Measurements from ENCODE around the gene FSIP1. TPM values are rescaled to one million over a fixed set of nuclear protein-coding genes. Genes with fewer than 3 reads are reported as not detected.

FSIP1 gene
- total RNA-seq, 1 donor from 2014 or later, result 0.53 TPM

DNA sequence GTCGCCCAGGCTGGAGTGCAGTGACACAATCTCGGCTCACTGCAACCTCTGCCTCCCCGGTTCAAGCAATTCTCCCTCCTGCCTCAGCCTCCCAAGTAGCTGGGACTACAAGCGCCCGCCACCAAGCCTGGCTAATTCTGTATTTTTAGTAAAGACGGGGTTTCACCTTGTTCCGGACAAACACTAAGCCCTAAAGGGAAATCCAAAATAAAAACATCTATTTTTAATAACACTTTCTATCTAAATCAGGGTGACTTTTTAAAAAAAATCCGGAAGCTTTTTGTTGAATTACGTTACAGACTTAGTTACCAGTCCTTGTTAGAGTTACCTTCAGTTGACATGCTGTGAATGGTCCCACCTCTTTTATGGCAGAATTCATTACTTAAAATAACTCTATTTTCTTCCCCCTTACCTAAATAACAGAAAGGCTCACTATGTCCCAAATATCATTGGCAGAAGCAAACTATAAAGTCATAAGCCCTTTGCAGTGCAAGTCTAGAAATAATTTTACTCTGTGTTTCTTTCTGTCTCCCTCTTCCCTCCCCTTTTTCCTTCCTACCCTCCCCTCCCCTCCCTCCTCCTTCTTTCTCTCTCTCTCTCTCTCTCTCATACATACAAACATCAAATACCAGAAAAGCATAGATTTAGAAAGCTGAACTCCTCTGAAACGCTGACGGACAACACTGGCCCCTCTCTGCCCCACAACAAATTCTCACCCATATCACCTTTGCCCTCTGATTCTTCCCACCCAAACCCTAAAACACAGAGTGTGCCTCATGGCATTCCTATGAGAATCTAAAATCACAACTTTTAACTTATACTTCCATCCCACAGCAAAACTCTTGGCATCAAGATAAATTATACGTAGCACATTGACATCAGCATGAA lies 183.4 kb downstream of the FSIP1 start:
- intact Hi-C loops (cut with micrococcal nuclease), result no loop called here
- TF ChIP-seq, protein P1, sequence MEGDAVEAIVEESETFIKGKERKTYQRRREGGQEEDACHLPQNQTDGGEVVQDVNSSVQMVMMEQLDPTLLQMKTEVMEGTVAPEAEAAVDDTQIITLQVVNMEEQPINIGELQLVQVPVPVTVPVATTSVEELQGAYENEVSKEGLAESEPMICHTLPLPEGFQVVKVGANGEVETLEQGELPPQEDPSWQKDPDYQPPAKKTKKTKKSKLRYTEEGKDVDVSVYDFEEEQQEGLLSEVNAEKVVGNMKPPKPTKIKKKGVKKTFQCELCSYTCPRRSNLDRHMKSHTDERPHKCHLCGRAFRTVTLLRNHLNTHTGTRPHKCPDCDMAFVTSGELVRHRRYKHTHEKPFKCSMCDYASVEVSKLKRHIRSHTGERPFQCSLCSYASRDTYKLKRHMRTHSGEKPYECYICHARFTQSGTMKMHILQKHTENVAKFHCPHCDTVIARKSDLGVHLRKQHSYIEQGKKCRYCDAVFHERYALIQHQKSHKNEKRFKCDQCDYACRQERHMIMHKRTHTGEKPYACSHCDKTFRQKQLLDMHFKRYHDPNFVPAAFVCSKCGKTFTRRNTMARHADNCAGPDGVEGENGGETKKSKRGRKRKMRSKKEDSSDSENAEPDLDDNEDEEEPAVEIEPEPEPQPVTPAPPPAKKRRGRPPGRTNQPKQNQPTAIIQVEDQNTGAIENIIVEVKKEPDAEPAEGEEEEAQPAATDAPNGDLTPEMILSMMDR (IDR thresholded peaks at IDR 0.05), result no peak
- Mint-ChIP-seq H3K9me3 (no peaks in the 10 kb centered on the region), H3K27ac (no peak overlapping the region), H3K4me1 (no peaks in the 10 kb centered on the region), H3K36me3 (ENCODE audit: low read depth) (no peaks in the 10 kb centered on the region), H3K4me3 (no peak overlapping the region), H3K27me3 (peaks cover 1% of the 10 kb centered on the region)
- ChIA-PET CTCF (no interaction called here), POLR2A (no interaction called here)
- DNase-seq, result no peak
- no peak for ATAC-seq (ENCODE audit: low read depth)

DNA sequence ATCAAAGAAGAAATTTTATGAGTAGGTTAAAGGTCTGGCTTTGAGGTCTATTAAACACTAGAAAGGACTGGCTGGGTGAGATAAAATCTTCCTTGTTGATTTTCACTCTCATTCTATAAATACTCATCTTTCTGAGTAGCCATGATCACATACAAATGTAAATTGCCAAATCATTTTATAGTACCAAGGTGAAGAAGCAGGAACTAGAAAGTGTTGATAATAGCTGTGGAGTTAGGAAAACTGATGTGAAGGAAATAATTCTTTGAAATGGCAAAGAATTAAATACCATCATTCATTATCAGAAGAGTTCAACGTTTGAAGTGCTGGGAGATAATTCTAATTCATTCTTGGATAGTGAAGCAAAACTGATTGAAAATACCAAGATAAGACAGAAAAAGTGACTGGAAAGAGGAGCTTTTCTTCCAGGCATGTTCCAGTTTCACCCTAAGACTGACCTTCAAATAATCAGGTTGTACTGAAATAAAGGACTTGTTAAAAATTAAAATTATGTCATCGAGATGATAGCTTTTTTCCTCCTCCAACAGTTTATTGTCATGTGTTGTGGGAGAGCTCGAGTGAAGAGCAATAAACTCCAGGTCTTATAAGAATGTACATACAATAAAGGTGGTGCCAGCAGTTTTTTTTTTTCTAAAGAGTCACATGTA lies 184.3 kb downstream of the FSIP1 start:
- no peak for ATAC-seq (ENCODE audit: low read depth)
- POLR2A ChIA-PET, result no interaction called here
- Mint-ChIP-seq H3K9me3 (no peaks in the 10 kb centered on the region), H3K4me3 (no peak overlapping the region), H3K27ac (no peak overlapping the region), H3K4me1 (no peaks in the 10 kb centered on the region), H3K36me3 (ENCODE audit: low read depth) (no peaks in the 10 kb centered on the region), H3K27me3 (peaks cover 1% of the 10 kb centered on the region)
- CTCF ChIA-PET, result no interaction called here
- no peak for DNase-seq
- TF ChIP-seq, protein P1 (IDR thresholded peaks at IDR 0.05), result no peak
- intact Hi-C loops (cut with micrococcal nuclease), result no loop called here

DNA sequence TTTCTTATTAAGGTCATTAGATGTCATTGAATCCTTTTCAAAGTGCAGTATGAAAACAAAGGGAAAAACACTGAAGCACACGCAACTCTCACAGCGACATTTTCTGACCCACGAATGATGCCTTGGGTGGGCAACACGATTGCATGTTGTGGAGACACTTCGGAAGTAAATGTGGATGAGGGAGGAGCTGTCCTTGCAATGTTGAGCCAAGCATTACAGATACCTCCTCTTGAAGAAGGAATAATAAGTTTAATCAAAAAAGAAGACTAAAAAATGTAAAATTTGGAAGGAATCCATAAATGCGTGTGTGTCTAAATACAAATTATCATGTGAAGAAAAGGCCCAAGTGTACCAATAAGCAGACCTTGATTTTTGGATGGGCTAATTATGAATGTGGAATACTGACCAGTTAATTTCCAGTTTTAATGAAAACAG lies 184.9 kb downstream of the FSIP1 start:
- Mint-ChIP-seq H3K27me3 (peaks cover 1% of the 10 kb centered on the region), H3K9me3 (no peaks in the 10 kb centered on the region), H3K36me3 (ENCODE audit: low read depth) (no peaks in the 10 kb centered on the region), H3K4me3 (no peak overlapping the region), H3K4me1 (no peaks in the 10 kb centered on the region), H3K27ac (no peak overlapping the region)
- intact Hi-C loops (cut with micrococcal nuclease), result no loop called here
- DNase-seq, result no peak
- ChIA-PET CTCF (no interaction called here), POLR2A (no interaction called here)
- TF ChIP-seq, protein P1 (IDR thresholded peaks at IDR 0.05), result no peak
- no peak for ATAC-seq (ENCODE audit: low read depth)

DNA sequence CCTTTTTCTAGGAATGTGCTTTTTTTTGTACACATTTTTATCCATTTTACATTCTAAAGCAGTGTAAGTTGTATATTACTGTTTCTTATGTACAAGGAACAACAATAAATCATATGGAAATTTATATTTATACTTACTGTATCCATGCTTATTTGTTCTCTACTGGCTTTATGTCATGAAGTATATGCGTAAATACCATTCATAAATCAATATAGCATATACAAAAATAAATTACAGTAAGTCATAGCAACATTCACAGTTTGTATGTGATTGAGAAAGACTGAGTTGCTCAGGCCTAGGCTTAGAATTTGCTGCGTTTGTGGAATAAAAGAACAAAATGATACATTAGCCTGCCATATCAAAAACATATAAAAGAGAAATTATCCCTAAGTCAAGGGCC lies 185.3 kb downstream of the FSIP1 start:
- H3K27ac Mint-ChIP-seq, result no peak overlapping the region
- ChIA-PET CTCF (no interaction called here), POLR2A (no interaction called here)
- TF ChIP-seq, protein P1 (IDR thresholded peaks at IDR 0.05), result no peak
- DNase-seq, result no peak
- H3K4me1 Mint-ChIP-seq, result no peaks in the 10 kb centered on the region
- H3K36me3 Mint-ChIP-seq (ENCODE audit: low read depth), result no peaks in the 10 kb centered on the region
- peaks cover 1% of the 10 kb centered on the region for H3K27me3 Mint-ChIP-seq
- no peak overlapping the region for H3K4me3 Mint-ChIP-seq
- intact Hi-C loops (cut with micrococcal nuclease), result no loop called here
- no peaks in the 10 kb centered on the region for H3K9me3 Mint-ChIP-seq
- no peak for ATAC-seq (ENCODE audit: low read depth)

DNA sequence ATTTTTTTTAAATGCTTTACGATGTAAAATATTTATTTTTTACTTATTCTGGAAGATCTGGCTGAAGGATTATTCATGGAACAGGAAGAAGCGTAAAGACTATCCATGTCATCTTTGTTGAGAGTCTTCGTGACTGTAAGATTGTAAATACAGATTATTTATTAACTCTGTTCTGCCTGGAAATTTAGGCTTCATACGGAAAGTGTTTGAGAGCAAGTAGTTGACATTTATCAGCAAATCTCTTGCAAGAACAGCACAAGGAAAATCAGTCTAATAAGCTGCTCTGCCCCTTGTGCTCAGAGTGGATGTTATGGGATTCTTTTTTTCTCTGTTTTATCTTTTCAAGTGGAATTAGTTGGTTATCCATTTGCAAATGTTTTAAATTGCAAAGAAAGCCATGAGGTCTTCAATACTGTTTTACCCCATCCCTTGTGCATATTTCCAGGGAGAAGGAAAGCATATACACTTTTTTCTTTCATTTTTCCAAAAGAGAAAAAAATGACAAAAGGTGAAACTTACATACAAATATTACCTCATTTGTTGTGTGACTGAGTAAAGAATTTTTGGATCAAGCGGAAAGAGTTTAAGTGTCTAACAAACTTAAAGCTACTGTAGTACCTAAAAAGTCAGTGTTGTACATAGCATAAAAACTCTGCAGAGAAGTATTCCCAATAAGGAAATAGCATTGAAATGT lies 186.1 kb downstream of the FSIP1 start:
- H3K36me3 Mint-ChIP-seq (ENCODE audit: low read depth), result no peaks in the 10 kb centered on the region
- intact Hi-C loops (cut with micrococcal nuclease), result no loop called here
- CTCF ChIA-PET, result no interaction called here

More for the DNA sequence above, 186.1 kb downstream of the FSIP1 start:
- TF ChIP-seq, protein P1 (IDR thresholded peaks at IDR 0.05), result no peak
- Mint-ChIP-seq H3K4me1 (no peaks in the 10 kb centered on the region), H3K27me3 (peaks cover 1% of the 10 kb centered on the region), H3K4me3 (no peak overlapping the region), H3K9me3 (no peaks in the 10 kb centered on the region), H3K27ac (no peak overlapping the region)
- ATAC-seq (ENCODE audit: low read depth) (no peak), DNase-seq (no peak)
- POLR2A ChIA-PET, result no interaction called here
